ENCODE measurements around the gene COMMD2. TPM values are rescaled to one million over a fixed set of nuclear protein-coding genes. Genes with fewer than 3 reads are reported as not detected.
A peak's percentile ranks its signal among the peaks of the same experiment; 100 is the strongest.

Gene COMMD2
- total RNA-seq, result 10 to 100 TPM; 32.8 to 38.3 TPM

DNA sequence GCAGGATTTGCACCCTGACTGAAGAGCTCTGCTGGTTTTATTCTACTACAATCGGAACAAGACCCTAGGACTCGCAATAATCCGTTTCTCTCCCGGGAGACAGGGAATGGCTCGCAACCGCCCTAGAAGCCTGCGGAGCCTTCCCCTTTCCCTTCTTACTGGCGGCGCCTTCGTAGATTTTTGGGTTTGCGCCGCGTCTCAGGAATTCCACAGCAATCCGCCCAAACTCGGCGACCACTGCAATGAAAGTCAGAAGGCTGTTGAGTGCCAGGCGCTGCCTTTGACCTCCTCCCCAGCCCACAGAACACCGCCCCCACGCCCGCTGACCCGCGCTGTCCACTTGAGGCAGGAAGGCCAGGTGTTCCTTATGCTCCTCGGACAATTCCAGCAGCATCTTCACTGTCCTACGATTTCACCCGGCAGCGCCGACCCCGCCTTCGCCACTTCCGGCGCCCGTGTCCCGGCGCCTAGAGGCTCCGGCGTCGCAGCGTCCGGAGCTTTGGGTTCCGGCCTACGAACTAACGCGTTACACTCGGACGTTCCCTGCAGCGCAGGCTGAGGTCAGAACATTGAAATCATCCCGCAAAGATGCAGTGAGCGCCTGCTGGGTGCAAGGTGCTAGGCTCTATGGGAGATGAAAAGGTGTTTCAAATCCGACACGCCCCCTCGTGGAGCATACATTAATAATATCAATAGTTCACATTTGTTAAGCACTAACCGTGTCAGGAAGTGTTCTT is at the start of gene COMMD2:
Gene COMMD2, minus strand, starts transcription at position 439 of the 737 bp plus-strand sequence. Its CDS starts 45 bp downstream, at position 394.
- Mint-ChIP-seq H3K27ac (peak within 1 kb of the TSS; percentile 86), H3K4me1 (peaks cover 14% of the 10 kb centered on the region)
- POLR2A ChIA-PET, result interaction anchor here (0.6 to 1.6 kb wide), 6 partner anchors 8 to 94 kb away, joined by 3 to 6 read pairs (median 4); partner anchors contain the start of genes RNF13 and WWTR1

DNA sequence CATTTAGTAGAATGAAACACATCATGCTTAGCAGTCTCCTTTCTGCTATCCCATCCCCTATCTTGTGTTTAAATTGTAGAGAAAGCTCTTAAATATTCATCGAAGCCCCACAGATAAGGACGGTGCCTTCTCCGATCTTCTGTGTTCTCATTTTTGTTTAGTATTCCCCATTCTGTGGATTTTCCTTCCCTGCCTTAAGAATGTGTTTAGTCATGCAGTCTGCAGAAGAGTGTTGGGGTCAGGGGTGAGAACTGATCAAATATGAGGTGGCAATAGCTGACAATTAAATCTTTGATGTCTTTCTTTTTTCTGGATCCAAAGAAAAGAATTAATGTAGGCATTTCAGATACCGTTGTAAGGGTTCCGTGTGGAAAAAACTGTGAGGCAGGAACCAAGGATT is 49.4 kb upstream of the COMMD2 start:
- Mint-ChIP-seq H3K9me3 (peaks cover 3% of the 10 kb centered on the region), H3K4me3 (no peak overlapping the region), H3K27ac (no peak overlapping the region), H3K36me3 (no peaks in the 10 kb centered on the region), H3K27me3 (peaks cover 18% of the 10 kb centered on the region), H3K4me1 (no peaks in the 10 kb centered on the region)
- no peak for DNase-seq
- ATAC-seq (ENCODE audit: low read depth), result no peak
- POLR2A ChIA-PET, result no interaction called here

More for the DNA sequence above, at the start of gene COMMD2:
- peaks cover 15% of the 10 kb centered on the region for H3K36me3 Mint-ChIP-seq
- no peaks in the 10 kb centered on the region for H3K9me3 Mint-ChIP-seq
- peak; percentile 82 for DNase-seq
- ATAC-seq (ENCODE audit: low read depth), result peak; percentile 99
- peak within 1 kb of the TSS; percentile 95 for H3K4me3 Mint-ChIP-seq
- peaks cover 5% of the 10 kb centered on the region for H3K27me3 Mint-ChIP-seq

DNA sequence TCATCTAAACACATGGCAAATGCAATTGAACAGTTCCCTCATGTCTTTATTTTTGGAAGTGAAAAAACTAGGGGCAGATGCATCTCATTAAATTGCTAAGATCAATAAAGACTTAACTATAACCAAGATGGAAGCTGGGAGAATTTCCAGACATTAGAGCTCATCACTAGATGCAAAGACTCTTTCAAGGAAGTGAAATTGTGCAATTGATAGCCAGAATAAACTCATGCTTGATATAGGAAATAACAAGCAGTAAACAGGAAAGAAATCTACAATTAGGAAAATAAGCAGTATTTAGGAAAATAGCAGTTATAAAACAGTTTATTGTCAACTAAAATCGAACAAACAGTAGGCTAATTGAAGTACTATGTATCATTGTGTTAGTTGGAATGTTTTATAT is 48.9 kb upstream of the COMMD2 start:
- Mint-ChIP-seq H3K9me3 (peaks cover 3% of the 10 kb centered on the region), H3K36me3 (no peaks in the 10 kb centered on the region), H3K4me3 (no peak overlapping the region), H3K27ac (no peak overlapping the region), H3K27me3 (peaks cover 14% of the 10 kb centered on the region), H3K4me1 (no peaks in the 10 kb centered on the region)
- DNase-seq (no peak), ATAC-seq (ENCODE audit: low read depth) (no peak)
- POLR2A ChIA-PET, result no interaction called here

DNA sequence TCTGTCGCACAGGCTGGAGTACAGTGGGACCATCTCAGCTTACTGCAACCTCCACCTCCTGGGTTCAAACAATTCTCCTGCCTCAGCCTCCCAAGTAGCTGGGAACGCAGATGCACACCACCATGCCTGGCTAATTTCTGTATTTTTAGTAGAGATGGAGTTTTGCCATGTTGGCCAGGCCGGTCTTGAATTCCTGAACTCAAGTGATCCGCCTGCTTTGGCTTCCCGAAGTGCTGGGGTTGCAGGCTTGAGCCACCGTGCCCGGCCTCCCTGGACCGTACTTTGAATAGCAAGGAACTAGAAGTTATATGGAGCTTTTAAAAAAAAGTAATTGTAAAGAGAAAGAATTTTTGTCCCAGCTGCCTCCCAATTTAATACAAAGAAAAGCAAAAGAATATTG is 48.4 kb upstream of the COMMD2 start:
- Mint-ChIP-seq H3K9me3 (peaks cover 3% of the 10 kb centered on the region), H3K27me3 (peaks cover 15% of the 10 kb centered on the region), H3K4me3 (no peak overlapping the region), H3K4me1 (no peaks in the 10 kb centered on the region), H3K36me3 (no peaks in the 10 kb centered on the region), H3K27ac (no peak overlapping the region)
- ATAC-seq (ENCODE audit: low read depth), result no peak
- POLR2A ChIA-PET, result no interaction called here
- no peak for DNase-seq

DNA sequence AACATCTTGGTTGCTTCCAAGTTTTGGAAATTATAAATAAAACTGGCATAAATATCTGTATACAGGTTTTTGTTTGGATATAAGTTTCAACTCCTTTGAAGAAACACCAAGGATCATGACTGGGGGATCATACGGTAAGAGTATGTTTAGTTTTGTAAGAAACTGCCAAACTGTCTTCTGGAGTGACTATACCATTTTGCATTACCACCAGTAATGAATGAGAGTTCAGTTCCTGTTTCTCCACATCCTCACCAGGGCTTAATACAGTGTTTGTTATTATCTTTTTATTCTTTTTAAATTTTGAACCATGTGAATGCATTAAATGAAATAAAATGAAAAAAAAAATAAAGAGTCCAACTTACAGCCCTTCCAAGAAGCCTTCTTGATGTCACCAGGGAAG is 43.7 kb upstream of the COMMD2 start:
- Mint-ChIP-seq H3K9me3 (peaks cover 3% of the 10 kb centered on the region), H3K4me1 (no peaks in the 10 kb centered on the region), H3K36me3 (no peaks in the 10 kb centered on the region), H3K27ac (no peak overlapping the region), H3K27me3 (peaks cover 9% of the 10 kb centered on the region), H3K4me3 (no peak overlapping the region)
- POLR2A ChIA-PET, result no interaction called here
- no peak for ATAC-seq (ENCODE audit: low read depth)
- no peak for DNase-seq

DNA sequence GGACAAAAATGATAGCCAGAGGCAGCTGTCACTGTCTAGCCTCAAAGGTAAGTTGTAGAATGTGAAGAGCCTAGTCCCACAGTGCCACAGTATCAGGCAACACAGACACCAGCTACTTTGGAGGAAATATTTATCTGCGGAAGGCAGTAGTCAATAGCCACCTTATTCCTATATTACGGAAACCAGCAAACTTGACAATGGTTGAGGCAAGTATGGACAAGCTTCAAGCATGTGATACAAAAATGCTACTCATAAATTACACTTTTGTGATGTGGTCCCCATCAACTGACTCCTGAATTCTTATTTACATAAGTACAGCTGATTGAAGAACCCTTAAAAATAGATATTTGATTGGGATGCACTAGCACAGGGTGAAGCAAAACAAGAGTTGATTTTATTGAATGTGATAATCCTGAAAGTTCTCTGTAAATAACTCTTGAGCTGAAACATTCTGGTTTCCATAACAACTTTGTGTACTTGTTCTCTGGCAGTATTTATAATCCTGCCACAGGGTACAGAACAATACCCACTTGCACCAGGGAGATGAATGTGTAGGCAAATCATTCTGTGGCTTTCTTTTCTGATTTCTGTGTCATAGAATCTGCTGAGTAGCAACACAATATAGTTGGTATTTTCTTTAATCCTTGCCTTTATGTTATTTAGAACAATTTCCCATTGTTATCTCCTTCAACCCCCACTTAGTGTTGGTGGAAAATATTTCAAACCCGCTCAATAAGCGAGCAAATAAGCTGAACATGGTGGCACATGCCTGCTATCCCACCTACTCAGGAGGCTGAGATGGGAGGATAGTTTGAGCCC is 40.4 kb upstream of the COMMD2 start, which contains the start of gene ANKUB1:
Gene ANKUB1, minus strand, starts transcription at position 103 of the 819 bp plus-strand sequence. CDS start 188 bp downstream, outside the sequence.
- H3K36me3 Mint-ChIP-seq, result no peaks in the 10 kb centered on the region
- H3K27me3 Mint-ChIP-seq, result peaks cover 23% of the 10 kb centered on the region
- H3K27ac Mint-ChIP-seq, result no peak within 1 kb of the TSS
- DNase-seq (no peak), ATAC-seq (ENCODE audit: low read depth) (no peak)
- POLR2A ChIA-PET, result no interaction called here
- no peaks in the 10 kb centered on the region for H3K9me3 Mint-ChIP-seq
- no peak within 1 kb of the TSS for H3K4me3 Mint-ChIP-seq
- no peaks in the 10 kb centered on the region for H3K4me1 Mint-ChIP-seq

DNA sequence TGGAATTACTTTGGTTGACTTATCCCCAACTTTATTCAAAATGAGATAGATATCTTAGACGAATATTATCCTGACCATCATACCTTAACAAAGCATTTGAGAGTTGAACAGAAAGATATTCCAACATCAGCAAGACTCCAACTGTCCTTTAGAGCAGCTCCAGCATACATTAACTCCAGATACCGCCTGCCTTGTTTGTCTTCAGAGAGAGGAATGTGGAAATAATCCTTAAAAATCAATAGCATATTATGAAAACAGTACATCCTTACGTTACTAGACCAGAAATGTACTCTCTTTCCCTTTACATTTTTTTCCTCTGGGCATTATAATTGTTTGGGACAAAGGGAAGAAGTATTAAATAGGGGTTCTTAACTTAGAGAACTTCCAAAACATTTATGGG is 38.4 kb upstream of the COMMD2 start:
- no peak for DNase-seq
- Mint-ChIP-seq H3K36me3 (no peaks in the 10 kb centered on the region), H3K4me3 (no peak overlapping the region), H3K4me1 (no peaks in the 10 kb centered on the region), H3K9me3 (peaks cover 2% of the 10 kb centered on the region), H3K27ac (no peak overlapping the region), H3K27me3 (peaks cover 28% of the 10 kb centered on the region)
- POLR2A ChIA-PET, result no interaction called here
- no peak for ATAC-seq (ENCODE audit: low read depth)

DNA sequence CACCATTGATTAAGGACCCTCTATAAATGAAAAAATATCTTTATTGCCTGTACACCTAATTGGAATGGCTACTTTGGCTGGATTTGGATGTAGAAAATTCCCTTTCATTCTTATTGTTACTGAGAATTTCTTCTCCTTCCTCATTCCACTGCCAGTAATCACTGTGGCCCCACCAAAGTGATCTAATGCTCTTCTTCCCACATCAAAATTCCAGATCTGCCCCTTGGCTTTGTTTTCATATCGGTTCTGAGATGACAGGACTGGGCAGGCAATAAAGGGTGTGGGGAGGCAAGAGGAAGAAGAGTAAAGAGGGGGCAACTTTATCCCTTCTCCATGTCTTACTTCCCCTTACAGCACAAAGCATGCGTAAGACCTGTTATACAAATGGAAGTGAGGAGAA is 38.0 kb upstream of the COMMD2 start:
- DNase-seq (no peak), ATAC-seq (ENCODE audit: low read depth) (no peak)
- POLR2A ChIA-PET, result no interaction called here
- Mint-ChIP-seq H3K4me1 (no peaks in the 10 kb centered on the region), H3K27ac (no peak overlapping the region), H3K36me3 (no peaks in the 10 kb centered on the region), H3K27me3 (peaks cover 27% of the 10 kb centered on the region), H3K4me3 (no peak overlapping the region), H3K9me3 (peaks cover 2% of the 10 kb centered on the region)

DNA sequence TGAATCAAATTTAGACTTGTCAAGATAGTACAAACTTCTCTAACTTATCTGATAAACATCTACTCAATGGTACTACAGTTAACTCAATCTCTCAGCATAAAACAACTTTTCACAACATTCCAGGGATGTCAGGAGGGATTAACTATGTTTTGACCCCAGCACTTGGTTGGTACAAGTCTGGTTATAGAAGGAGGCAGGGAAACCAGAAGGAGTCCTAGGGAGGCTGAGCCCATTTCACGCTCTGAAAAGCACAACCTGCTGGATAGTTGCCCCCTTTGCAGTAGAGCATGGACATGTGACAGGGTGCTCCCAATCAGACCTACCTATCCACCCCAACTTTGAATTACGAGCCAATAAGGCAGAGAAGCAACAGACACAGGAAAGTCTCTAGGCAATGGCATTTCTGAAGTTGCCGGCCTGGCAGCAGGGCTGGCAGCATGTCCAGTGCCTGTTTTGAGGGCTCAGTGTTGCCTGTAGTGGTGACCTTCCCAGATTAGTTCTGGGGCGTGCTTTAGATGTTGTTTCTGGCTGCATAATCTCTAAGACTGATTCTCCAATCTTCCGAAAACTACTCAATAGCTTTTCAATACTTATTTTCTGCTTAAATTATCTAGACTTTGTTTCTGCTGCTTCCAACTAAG is 31.9 kb upstream of the COMMD2 start:
- H3K27me3 Mint-ChIP-seq, result peaks cover 21% of the 10 kb centered on the region
- peaks cover 2% of the 10 kb centered on the region for H3K9me3 Mint-ChIP-seq
- no peak overlapping the region for H3K4me3 Mint-ChIP-seq
- H3K36me3 Mint-ChIP-seq, result no peaks in the 10 kb centered on the region
- H3K4me1 Mint-ChIP-seq, result no peaks in the 10 kb centered on the region
- DNase-seq (no peak), ATAC-seq (ENCODE audit: low read depth) (no peak)
- H3K27ac Mint-ChIP-seq, result no peak overlapping the region
- POLR2A ChIA-PET, result no interaction called here

DNA sequence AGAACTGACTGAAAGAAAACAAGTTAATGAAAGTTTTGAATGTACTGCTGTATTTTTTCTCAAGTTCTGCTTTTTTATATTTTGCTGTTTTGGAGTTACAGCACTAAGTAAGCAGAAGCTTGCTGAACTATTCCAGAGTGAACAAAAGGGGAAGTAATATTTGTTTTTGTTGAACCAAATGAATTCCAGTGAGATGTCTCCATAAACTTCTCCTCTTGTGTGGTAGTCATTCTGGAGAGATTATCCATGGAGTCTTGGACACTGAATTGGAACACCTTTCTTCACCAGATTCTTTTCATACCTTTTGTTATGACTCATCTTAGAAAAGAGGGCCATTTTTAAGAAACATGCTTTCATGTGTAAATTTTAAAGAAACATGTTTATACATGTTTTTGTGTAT is 31.3 kb upstream of the COMMD2 start:
- POLR2A ChIA-PET, result no interaction called here
- H3K36me3 Mint-ChIP-seq, result no peaks in the 10 kb centered on the region
- no peak overlapping the region for H3K4me3 Mint-ChIP-seq
- ATAC-seq (ENCODE audit: low read depth) (no peak), DNase-seq (no peak)
- peaks cover 2% of the 10 kb centered on the region for H3K9me3 Mint-ChIP-seq
- no peak overlapping the region for H3K27ac Mint-ChIP-seq
- no peaks in the 10 kb centered on the region for H3K4me1 Mint-ChIP-seq
- H3K27me3 Mint-ChIP-seq, result peaks cover 20% of the 10 kb centered on the region

DNA sequence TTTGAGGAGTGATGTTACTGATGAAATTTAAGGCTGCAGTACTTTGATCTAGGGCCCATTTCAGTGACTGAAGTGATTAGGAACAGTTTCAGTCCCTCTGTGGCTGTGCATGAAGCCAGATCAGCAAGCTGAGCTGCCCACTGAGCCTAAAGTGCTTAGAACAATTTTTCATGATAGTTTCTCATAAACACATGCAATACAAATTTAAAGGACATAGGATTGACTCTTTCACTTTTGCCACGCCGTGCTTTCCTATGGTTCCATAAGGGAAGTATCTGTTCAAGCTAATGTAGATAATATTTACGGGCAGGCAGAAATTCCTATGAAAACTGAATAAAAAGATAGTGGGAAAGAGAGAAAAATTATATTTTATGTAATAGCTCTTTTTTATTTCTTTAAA is 29.5 kb upstream of the COMMD2 start:
- Mint-ChIP-seq H3K4me3 (no peak overlapping the region), H3K4me1 (no peaks in the 10 kb centered on the region)
- DNase-seq, result no peak

DNA sequence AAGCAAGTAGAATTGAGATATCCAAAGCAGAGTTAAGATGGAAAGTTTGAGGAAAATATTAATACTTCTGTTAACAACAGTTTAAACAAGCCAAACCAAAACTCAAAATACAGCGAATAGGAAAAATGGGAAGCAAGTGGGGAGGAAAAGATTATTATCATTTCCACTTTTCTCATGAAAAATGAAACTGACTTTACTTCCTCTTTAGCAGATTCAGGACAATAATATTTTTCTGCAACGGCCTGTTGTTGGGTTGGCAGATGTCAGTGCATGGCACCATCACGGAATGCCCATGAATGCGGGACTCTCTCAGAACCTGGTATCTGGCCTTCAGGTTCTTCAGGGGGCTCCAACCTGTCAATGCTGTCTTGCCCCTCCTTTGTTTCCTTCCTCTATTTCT is 28.9 kb upstream of the COMMD2 start:
- Mint-ChIP-seq H3K9me3 (peaks cover 1% of the 10 kb centered on the region), H3K27me3 (peaks cover 11% of the 10 kb centered on the region), H3K36me3 (no peaks in the 10 kb centered on the region), H3K4me3 (no peak overlapping the region), H3K4me1 (no peaks in the 10 kb centered on the region), H3K27ac (no peak overlapping the region)
- no peak for ATAC-seq (ENCODE audit: low read depth)
- no peak for DNase-seq
- POLR2A ChIA-PET, result no interaction called here

More for the DNA sequence above, 29.5 kb upstream of the COMMD2 start:
- no peak for ATAC-seq (ENCODE audit: low read depth)
- Mint-ChIP-seq H3K36me3 (no peaks in the 10 kb centered on the region), H3K27ac (no peak overlapping the region), H3K9me3 (peaks cover 2% of the 10 kb centered on the region), H3K27me3 (peaks cover 16% of the 10 kb centered on the region)
- POLR2A ChIA-PET, result no interaction called here

DNA sequence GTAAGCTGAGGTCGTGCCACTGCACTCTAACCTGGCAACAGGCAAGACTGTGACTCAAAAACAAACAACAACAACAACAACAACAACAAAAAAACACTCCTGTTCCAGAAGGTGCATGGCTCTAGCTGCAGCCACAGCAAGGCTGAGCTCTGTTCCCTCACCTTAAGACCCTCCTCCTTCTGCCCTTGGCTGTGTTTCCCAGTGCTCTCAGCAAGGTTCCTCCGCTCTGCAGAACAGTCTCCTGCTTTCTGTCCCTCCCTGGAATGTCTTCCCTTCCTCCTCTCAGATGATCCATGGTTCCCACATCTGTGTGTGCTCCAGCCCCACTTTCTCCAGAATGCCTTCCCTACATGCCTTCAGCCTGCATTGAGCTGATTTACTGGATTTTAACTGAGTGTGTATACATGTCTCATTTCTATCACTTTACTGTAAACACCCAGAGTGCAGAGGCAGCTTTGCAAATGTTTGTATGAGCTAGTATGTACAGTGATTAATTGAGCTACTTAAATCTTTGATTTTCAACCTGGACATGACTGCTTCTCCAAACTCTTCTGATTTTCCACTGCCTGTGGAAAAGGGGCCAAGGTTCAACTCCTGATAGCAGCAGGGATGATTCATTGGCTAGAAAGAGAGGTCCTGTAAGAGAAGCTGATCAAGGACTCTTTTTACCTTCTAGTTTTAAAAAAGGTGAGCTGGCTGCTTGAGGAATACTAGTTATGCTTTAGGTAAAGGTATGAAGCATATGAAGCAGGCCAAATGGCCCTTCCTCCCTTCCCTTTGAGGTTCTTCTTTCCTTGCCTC is 25.3 kb upstream of the COMMD2 start:
- no peak overlapping the region for H3K27ac Mint-ChIP-seq
- no peak for DNase-seq
- POLR2A ChIA-PET, result no interaction called here
- no peaks in the 10 kb centered on the region for H3K36me3 Mint-ChIP-seq
- H3K9me3 Mint-ChIP-seq, result no peaks in the 10 kb centered on the region
- ATAC-seq (ENCODE audit: low read depth), result no peak
- no peaks in the 10 kb centered on the region for H3K4me1 Mint-ChIP-seq
- H3K4me3 Mint-ChIP-seq, result no peak overlapping the region
- H3K27me3 Mint-ChIP-seq, result peaks cover 9% of the 10 kb centered on the region

Data from activated naive CD8-positive, alpha-beta T cell treated with anti-CD3 and anti-CD28 coated beads, Interleukin-2, amount 10 ng/mL, durations not matched to agents 7 days and 5 days (primary cell).